IPS-NIHi11 (cell line): ENCODE results near the gene TEX54.
"Not testable (repeated sequence)": the region's sequence is repeated elsewhere in the genome, so short reads cannot be mapped to it uniquely, and the experiment has no call there.

Experiments
- DNase-seq: peaks from one replicate; pipeline ENCODE4 v3.0.0; 2012; ENCODE audit warnings: mixed read lengths, low spot score

The TEX54 gene

GRCh38 chr11:62832336-62833234 is at the start of gene TEX54:
Gene TEX54 (minus strand): TSS chr11:62832841.
- DNase-seq = peak; percentile 15

- DNase-seq = no peak
These were observed 49.7 kb upstream of the TEX54 start for GRCh38 chr11:62882431-62882749.

DNA sequence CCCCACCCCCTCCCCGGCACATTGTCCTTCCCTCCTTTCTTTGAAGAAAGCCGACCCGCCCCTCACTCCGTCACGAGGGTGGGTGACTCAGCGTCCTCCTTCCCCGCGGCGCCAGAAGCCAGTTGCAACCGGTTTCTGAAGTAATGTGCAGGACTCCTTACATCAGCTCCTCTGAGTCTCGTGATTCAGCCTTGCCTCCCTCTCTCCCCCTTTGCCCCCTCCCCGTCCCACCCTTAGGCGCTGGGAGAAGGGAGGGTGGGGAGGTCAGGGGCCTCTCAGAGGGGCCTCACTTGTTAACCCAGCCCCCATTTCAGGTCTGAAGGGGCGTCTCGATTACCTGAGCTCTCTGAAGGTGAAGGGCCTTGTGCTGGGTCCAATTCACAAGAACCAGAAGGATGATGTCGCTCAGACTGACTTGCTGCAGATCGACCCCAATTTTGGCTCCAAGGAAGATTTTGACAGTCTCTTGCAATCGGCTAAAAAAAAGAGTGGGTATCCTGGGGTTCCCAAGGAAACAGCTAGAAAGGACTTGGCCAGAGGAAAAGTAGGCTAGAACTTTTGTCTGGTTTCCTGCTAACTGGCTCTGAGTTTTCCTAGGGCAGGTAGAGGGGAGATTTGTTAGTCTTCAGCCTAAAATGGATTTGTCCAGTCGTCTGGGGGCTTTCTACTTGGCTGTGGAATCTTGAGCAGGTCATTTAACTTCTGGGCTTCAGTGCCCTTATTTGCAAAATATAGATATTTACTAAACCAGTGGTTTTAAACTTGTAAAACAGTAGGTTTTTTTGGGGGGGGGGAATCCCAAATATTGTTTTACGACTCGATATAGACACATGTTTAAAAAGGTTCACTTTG is 49.2 kb upstream of the TEX54 start:
- no peak for DNase-seq

- DNase-seq = peak; percentile 91
These were observed 48.4 kb upstream of the TEX54 start, which contains the start of gene SLC3A2 for GRCh38 chr11:62880803-62881578. Gene SLC3A2 (plus strand): TSS chr11:62880896. CDS start chr11:62881024, 128 bp downstream.

- no peak for DNase-seq
These were observed 47.7 kb upstream of the TEX54 start for GRCh38 chr11:62880231-62880802.

DNA sequence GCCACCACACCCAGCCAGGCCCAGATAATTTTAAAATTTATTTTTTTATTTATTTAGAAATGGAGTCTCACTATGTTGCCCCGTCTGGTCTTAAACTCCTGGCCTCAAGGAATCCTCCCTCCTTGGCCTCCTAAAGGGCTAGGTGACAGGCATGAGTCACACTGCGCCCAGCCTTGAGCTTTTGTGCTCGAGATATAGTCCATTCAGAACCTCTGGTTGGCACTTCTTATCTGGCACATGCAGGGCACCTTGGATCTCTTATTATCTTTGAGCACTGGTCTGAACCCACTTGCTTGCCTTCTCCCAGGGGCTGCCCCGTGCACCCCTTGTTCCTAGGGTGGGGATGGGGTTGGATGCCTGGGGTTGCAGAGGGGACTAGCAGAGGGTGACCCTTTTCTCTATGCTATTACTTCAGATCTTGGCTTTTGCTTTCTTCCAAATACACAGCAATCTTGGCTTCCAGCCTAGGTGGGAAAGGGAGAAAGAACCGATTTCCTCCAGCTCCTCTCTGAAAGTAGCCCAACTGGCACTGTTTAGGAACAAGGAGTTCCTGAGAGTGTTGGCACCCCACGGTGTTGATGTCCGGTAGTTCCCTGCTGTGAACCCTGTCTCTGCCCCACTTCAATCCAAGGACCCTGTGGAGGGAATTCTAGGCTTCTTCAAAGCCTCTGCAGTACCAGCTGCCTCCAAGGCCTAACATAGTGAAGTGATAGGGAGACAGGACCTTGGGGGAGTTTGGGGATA is 46.8 kb upstream of the TEX54 start:
- no peak for DNase-seq

- no peak for DNase-seq
These were observed 44.1 kb upstream of the TEX54 start for GRCh38 chr11:62876712-62877111.

DNA sequence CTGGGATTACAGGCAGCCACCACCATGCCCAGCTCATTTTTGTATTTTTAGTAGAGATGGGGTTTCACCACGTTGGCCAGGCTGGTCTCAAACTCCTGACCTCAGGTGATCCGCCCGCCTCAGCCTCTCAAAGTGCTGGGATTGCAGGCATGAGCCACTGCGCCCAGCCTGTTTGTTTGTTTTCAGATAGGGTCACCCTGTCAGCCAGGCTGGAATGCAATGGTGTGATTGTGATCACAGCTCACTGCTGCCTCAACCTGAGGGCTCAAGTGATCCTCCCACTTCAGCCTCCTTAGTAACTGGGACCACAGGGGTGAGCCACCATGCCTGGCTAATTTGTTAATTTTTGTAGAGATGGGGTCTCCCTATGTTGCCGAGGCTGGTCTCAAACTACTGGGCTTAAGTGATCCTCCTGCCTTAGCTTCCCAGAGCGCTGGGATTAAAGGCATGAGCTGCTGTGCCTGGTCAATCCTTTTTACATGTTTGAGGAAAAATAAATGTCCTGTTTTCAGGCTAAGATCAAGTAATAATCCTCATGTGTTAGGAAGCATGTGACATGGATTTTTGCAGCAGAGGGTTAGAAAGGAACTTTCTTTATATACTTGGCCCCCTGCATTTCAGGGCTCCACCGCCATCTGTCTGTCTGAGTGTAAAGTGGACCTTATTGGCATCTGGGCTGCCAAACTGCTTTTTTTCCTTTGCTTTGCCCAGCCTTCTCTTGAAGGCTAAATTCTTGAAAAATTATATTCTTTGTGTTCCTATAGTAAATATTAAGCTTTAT is 43.2 kb upstream of the TEX54 start:
- no peak for DNase-seq

- DNase-seq = no peak
These were observed 42.2 kb upstream of the TEX54 start for GRCh38 chr11:62874851-62875250.

DNA sequence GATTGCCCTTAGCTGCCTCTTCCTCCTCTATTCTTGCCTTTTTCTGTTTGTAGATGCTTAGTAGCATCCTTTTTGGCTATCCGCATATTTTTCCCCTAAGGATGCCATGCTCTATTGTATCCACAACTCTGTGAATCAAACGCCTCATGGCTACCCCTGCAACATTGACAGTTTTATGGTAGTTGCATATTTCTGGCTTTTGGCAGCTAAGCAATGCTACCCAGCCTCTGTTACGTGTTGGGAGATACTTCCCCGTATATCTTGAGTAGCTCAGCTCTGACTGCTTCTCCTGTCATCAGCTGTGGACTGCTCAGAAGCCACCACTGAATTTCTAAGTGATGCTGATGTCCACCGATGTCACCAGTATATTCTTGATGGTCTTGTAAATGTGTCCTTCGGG is 33.0 kb upstream of the TEX54 start:
- DNase-seq = no peak

DNA sequence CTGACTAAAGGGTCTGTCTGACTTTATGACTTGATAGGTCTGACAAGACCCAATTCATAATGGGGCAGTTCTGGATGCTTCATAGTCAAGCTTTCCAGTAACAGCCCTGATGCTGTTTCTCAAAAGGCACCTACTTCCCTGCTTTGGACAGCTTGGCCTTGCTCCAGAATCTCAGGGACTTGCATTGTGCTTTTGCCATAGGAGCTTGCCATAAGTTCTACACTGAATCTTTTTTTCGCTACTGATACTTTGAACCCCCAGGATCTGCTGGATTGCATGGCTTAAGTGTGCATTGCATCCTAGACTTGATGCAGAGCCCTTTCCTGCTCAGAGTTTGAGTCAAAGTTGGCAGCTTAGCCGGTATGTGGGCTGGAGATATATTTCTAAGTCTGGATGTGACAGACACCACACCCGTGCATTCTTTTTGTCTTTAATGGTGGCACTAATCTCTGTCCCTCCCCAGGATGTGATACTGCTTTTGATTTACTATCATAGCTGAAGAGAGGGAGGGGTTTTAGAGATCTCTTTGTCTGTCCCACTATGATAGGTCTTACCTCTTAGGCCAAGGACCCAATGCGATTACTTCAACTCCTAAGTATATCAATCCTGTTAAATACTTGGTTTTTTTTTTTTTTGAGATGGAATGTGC is 31.2 kb upstream of the TEX54 start:
- no peak for DNase-seq

DNA sequence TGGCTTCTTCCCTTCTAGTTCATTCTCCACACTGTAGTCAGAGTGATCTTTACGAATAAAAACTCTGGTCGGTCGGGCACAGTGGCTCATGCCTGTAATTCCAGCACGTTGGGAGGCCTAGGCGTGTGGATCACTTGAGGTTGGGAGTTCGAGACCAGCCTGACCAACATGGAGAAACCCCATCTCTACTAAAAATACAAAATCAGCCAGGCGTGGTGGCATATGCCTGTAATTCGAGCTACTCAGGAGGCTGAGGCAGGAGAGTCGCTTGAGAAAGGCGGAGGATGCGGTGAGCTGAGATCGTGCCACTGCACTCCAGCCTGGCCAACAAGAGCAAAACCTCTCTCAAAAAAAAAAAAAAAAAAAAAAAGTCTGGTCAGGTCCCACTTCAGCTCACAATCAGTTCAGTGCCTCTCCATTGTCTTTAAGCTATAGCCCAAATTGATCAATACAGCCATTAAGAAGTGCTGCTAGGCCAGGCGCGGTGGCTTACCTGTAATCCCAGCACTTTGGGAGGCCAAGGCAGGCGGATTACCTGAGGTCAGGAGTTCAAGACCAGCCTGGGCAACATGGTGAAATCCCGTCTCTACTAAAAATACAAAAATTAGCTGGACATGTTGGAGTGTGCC is 29.0 kb upstream of the TEX54 start:
- DNase-seq = not testable (repeated sequence)

DNA sequence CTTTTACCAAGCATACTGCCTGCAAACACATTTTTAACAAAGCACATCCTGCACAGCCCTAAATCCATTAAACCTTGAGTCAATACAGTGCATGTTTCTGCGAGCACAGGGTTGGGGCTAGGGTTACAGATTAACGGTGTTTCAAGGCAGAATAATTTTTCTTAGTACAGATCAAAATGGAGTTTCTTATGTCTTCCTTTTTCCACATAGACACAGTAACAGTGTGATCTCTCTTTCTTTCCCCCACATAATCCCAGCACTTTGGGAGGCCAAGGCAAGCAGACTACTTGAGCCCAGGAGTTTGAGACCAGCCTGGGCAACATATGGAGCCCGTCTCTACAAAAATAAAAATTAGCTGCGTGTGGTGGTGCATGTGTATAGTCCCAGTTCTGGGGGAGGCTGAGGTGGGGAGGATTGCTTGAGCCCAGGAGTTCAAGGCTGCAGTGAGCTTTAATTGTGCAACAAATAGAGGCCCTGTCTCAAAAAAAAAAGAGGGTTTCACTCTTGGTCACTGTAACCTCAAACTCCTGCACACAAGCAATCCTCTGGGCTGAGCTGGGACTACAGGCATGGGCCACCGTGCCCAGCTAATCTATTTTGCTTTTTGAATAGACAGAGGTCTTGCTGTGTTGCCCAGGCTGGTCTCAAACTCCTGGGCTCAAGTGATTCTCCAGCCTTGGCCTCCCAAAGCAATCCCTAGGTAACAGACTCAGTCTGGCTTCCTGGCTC is 28.4 kb upstream of the TEX54 start:
- no peak for DNase-seq

- DNase-seq = not testable (repeated sequence)
These were observed 26.7 kb upstream of the TEX54 start for GRCh38 chr11:62859281-62859703.

DNA sequence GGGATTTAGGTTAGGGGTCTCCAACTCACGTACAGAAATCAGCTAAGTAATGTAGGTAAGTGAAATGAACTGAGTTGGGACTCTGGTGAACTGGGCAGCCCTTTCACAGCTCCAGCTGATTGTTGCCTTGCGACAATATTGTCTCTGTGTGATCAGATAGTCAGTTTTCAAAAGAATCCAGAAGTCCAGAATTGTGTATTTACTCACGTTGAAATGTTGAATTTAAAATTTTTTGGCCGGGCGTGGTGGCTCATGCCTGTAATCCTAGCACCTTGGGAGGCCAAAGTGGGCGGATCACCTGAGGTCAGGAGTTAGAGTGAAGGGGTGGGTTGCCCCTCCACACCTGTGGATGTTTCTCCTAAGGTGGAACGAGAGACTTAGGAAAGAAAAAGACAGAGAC is 25.6 kb upstream of the TEX54 start:
- no peak for DNase-seq

DNA sequence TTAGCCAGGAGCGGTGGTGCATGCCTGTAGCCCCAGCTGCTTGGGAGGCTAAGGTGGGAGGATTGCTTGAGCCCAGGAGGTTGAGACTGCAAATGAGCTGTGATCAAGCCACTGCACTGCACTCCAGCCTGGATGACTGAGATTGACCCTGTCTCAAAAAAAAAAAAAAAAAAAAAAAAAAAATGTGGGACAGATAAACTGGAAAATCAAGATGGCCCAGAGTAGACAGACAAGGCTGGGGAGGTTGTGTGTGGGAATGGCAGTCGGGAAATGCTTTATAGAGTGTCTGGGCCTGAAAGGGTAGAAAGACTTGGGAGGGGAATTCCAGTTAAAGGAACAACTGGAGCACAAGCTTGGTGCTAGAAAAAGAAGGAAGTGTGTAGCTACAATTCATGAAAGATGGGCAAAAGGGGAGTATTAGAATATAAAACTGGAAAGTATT is 24.9 kb upstream of the TEX54 start:
- DNase-seq = no peak

DNA sequence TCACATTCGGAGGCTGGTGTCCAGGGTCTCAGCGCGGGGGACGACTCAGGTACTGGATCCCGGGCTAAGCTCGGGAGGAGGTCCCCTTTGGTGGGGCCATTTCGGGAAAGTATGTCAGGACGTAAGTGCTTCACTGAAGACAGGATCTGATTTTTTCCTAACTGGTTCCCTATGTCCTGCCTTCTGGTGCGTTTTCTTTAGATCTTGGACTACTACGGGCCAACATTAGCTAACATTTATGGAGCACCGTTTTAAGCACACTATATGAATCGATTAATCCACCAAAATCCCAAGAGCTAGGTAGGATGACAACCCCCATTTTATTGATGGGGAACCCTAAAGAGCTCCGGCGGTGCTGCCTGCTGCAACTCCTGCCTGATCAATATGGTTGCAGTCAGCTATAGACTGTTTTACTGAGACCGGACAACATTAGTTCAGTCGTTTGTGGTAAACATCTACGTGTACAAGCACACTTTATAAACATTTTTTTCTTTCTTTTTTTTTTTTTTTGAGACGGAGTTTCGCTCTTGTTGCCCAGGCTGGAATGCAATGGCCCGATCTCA is 23.8 kb upstream of the TEX54 start:
- DNase-seq = no peak
